A673 (cell line): ENCODE results near the gene FDX1.

Source experiments
- CTCF ChIP-seq: fragments of 300-800, 200-600 bp; sonication (generic); conservative IDR thresholded peaks from 2 replicates; pipeline ENCODE4 v1.5.1; 2017; ENCODE audit warnings: low read depth, mild to moderate bottlenecking, antibody characterized with exemption, low read length, moderate library complexity, mixed read lengths
- EZH2 ChIP-seq: fragments of 200-600 bp; sonication (generic); IDR thresholded peaks from 2 replicates; pipeline ENCODE4 v1.6.1; 2017; ENCODE audit warnings: borderline replicate concordance, low read depth, mild to moderate bottlenecking, mixed read lengths, antibody characterized with exemption, low read length; ENCODE audit not compliant: poor library complexity, severe bottlenecking

- TF ChIP-seq CTCF (no peak), EZH2 (no peak)
Observed at GRCh38 chr11:110474578-110474977, 44.8 kb downstream of the FDX1 start.
